ENCODE results near the gene ST6GALNAC3.
A peak's percentile ranks its signal among the peaks of the same experiment; 100 is the strongest.
"Not testable (repeated sequence)": the region's sequence is repeated elsewhere in the genome, so short reads cannot be mapped to it uniquely, and the experiment has no call there.

ST6GALNAC3 gene

GRCh38 chr1:76074321-76075187, at the start of gene ST6GALNAC3:
ST6GALNAC3 (plus strand) TSS chr1:76074746.
- peak; percentile 63 for DNase-seq (ENCODE audit: low read depth)

- DNase-seq (ENCODE audit: low read depth): no peak
Measured at GRCh38 chr1:76027341-76027740, 47.2 kb upstream of the ST6GALNAC3 start.

GRCh38 chr1:76029331-76029730, 45.2 kb upstream of the ST6GALNAC3 start:
- no peak for DNase-seq (ENCODE audit: low read depth)

GRCh38 chr1:76031496-76031895, 43.0 kb upstream of the ST6GALNAC3 start:
- no peak for DNase-seq (ENCODE audit: low read depth)

GRCh38 chr1:76033800-76034475, 40.6 kb upstream of the ST6GALNAC3 start:
- no peak for DNase-seq (ENCODE audit: low read depth)

DNA sequence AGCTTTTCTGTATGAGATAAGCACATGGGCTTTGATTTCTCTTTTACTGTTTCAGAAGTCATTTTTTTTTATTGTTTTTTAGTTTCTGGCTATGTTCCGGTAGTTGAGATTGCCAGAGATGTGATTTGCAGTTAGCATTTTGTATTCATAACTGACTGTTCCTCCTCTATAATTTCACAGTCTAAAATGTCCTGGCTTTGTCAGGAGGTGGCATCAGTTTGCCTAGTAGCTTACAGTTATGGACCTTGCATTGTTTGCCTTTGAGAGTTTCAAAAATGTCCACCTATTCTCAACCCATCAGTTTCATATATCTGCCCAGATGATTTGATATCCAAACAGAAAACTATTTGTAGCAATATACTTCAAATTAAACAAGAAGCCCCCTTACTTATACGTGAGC, 39.5 kb upstream of the ST6GALNAC3 start:
- no peak for DNase-seq (ENCODE audit: low read depth)

GRCh38 chr1:76037324-76037723, 37.2 kb upstream of the ST6GALNAC3 start:
- DNase-seq (ENCODE audit: low read depth): no peak

- DNase-seq (ENCODE audit: low read depth): no peak
Measured at GRCh38 chr1:76038287-76039004, 36.1 kb upstream of the ST6GALNAC3 start.

DNA sequence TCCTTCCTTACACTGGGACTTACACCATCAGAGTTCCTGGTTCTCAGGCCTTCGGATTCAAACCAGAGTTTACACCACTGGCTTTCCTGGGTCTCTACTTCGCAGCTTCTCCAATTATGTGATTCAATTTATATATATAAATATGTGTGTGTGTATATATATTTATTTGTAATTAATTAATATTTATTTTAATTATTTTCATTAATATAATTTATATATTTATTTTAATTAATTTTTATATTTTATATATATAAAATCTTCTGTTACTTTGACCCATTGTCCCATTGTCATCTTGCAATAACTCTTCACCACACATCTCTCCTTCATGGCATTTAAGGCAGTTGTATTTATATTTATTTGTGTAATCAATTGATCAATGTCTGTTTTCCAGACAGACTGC, 28.4 kb upstream of the ST6GALNAC3 start:
- no peak for DNase-seq (ENCODE audit: low read depth)

DNA sequence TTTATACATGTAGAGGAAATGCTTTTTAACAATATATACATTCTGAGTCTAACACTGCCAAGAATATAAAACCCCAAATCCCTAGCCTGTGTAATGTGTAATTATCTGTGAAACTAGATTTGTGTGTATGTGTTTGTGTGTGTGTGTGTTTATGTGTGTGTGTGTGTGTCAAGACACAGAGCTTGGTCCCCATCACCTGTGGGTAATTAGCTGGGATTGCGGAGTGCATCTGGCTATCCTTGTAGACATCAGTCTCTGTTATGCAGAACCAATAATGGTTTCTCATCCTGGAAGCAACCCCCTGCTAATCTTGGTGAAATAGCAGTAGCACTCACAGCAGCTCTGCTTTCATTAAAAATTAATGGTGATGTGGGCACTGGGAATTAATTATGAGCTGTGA, 26.3 kb upstream of the ST6GALNAC3 start:
- DNase-seq (ENCODE audit: low read depth): no peak

DNA sequence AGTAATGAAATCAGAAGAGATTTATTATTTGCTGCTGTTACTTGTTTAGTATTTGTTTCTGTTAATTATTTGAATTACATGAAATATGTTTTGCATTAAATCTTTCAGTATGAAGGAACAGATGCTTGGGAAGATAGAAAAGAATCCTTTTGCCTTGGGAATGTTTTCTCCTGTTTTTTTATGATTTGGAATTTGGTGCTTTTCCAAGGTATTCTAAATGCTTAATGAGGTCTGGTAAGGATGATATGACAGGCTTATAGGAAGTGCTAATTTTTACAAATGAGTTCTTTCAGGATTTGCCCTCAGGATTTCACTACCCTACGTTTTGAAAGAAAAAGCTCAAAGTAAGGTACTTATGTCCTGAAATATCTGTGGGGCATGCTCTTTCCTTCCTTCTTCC, 25.6 kb upstream of the ST6GALNAC3 start:
- DNase-seq (ENCODE audit: low read depth): no peak

DNA sequence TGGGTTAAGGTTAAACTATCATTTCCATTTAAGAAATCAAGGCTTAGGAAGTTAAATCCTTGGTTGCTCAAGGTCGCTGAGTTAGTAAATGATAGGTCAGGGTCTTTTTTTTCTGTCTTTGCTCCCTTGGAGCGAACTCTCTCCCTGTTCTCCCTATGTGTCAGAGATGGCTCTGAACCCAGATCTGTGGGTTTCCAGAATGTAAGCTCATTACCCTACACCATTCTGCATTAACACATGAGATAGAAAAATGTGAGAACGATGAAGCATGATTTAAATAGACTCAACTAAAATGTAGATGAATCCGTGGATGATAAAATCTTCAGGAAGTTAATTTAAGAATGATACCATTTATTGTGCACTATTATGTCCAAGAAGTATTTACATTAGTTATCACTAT, 25.0 kb upstream of the ST6GALNAC3 start:
- no peak for DNase-seq (ENCODE audit: low read depth)

DNA sequence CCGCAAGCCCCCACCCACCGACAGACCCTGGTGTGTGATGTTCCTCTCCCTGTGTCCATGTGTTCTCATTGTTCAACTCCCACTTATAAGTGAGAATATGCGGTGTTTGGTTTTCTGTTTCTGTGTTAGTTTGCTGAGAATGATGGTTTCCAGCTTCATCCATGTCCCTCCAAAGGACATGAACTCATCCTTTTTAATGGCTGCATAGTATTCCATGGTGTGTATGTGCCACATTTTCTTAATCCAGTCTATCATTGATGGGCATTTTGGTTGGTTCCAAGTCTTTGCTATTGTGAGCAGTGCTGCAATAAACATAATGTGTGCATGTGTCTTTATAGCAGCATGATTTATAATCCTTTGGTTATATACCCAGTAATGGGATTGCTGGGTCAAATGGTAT, 24.5 kb upstream of the ST6GALNAC3 start:
- not testable (repeated sequence) for DNase-seq (ENCODE audit: low read depth)

DNA sequence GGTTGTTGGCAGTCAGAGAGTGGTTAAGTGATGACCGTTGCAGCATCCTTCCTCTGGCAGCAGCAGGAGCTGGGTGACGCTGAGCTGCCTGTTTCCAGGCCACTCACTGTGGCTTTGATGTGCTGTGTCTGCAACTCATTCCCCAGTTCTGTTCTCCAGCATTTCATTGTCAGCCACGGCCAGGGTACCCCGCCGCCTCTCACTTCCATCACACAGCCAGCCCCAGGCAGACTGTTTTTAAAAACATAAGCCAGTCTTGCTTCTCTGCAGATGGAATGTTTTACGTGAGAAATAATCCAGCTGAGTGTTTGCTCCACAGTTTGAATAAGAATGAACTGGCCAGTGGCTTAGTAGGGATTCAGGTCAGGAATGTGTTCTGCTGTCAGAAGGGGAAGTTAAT, 21.5 kb upstream of the ST6GALNAC3 start:
- no peak for DNase-seq (ENCODE audit: low read depth)

GRCh38 chr1:76054359-76054758, 20.2 kb upstream of the ST6GALNAC3 start:
- DNase-seq (ENCODE audit: low read depth): no peak

DNA sequence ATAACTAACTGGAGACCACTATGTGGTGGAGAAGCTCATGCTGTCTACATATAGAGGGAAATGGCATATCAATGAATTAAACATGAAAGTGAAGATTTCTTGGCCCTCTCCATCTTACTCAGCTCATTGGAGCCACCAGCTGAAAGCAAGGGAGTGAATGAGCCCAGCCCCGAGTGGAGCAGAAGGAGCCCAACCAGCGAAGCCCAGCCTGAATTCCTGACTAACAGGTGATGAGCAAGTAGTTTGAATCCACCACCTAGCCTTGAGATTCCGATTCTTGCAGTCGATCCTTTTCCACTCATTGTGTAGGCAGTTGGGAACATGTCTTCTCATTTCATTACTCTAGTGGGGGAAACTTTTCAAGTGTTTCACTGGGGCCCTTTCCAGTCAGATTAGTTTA, 18.6 kb upstream of the ST6GALNAC3 start:
- no peak for DNase-seq (ENCODE audit: low read depth)

GRCh38 chr1:76059451-76059850, 15.1 kb upstream of the ST6GALNAC3 start:
- DNase-seq (ENCODE audit: low read depth): no peak

GRCh38 chr1:76065270-76065669, 9.3 kb upstream of the ST6GALNAC3 start:
- DNase-seq (ENCODE audit: low read depth): no peak

DNA sequence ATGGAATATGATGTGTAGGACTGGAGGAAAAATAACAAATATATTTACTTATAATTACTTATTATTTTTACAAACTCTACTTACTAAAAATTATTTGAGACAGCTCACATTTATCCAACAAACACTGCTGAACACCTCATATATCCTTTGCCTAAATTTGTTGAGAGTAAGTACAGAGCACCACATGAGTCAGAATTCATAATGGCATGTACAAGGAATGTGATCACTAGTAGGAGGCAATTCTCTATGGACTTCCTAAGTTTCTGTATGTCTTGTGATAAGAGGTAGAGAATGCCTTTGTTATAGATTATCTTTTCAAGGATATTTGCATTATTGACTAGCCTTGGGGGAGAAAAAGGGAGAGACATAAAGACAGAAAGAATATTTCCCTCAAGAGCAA, 8.2 kb upstream of the ST6GALNAC3 start:
- no peak for DNase-seq (ENCODE audit: low read depth)

DNA sequence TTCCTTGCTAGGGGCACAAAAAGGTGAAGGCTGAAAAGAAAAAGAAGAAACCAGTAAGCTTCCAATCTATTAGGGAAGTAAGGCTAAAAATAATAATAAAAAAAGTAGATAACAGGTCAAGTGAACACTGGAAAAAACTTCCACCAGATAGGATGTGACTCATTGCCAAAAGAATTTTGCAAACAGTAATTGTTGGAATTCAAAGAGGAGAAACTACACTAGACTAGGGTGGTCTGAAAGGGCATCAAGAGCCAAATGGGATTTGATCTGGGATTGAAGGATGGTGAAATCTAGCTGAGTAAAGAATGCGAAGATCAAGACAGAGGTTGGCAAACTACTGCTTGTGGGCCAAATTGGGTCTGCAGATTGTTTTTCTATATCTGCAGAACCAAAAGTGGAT, 6.0 kb upstream of the ST6GALNAC3 start:
- DNase-seq (ENCODE audit: low read depth): no peak

DNA sequence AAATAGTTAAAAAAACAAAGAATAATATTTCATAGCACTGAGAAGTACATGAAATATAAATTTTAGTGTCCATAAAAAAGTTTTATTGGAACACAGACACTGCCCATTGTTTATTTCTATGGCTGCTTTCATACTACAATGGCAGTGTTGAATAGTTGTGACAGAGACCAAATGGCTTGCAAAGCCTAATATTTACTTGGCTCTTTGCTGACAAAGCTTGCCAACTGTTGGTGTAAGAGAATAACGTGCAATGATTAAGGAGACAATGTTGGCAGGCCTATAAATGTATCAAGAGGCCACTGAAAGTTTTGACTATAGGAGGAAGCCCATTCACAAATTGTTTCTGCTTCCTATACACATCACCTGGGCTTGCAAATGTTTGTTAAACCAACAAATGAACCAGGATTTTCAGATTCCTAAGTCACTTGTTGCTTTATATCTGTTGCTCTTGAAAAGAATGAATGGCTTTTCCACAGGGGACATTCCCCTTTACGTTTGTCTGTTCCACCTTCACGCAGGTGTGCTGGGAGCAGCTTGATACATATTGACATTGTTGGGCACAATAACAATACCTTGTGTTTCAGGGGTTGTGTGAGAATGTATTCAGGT, 5.5 kb upstream of the ST6GALNAC3 start:
- DNase-seq (ENCODE audit: low read depth): no peak

DNA sequence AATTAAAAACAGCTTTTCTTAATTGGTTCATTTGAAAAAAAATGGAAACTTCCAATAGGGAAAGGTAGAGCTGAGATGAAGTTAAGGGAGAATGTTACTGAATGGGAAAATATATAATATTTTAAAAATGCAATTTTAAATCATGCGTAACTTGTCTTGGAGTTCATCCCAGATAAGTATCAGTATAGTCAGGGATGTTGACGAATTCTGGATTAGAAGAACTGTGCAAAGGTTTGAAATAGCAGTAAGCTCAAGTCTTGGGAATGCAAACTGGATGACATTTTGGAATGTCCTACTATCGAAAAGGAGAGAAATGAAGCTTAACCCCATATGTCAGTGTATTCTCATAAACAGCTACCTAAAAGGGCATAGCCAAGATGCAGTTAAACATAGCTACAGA, 4.0 kb upstream of the ST6GALNAC3 start:
- DNase-seq (ENCODE audit: low read depth): no peak

Measured in stimulated activated CD8-positive, alpha-beta memory T cell treated with anti-CD3 and anti-CD28 coated beads, Interleukin-12 subunit alpha, Interleukin-12 subunit beta, amount 100 ng/mL, for 4 hours (primary cell).